Stomach (tissue), 4 donors: ENCODE data around the gene WNK2.

Source experiments
- POLR2A ChIP-seq, 4 donors: fragments of 450-650 bp; IDR thresholded peaks; one replicate each; pipeline ENCODE4 v1.6.1; 2016; ENCODE audit warnings: antibody characterized with exemption in 4 of 4, control low read depth in 2 of 4, mild to moderate bottlenecking in 1 of 4, moderate library complexity in 1 of 4
- TF ChIP-seq, protein P1 (sequence below), 7 experiments: fragments of 450-650 bp in 4 of 7; fragments of 200-600 bp in 3 of 7; sonication (generic) in 3 of 7; IDR thresholded peaks; one replicate each; pipeline ENCODE4 v1.5.1; 2016 to 2019; ENCODE audit warnings: antibody characterized with exemption in 7 of 7, control low read depth in 2 of 7, mild to moderate bottlenecking in 1 of 7

DNA sequence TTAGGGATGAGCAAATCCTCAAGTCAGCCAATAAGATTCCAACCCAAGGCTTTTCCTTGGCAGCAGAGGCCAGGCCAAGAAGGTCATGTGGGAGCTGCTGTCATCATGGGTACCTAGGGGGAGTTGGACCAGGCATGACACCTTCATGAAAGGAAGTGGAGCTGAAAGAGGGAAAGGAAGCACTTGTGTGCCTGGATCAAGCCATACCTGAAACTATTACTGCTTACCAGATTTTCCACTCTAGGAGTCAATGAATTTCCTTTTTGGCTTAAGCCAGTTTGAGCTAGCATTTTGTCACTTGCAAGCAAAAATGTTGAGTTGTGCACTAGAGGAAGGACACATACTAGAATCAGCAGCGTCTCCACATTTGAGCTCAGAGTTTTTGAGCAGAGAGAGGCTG, 14.5 kb upstream of the WNK2 start:
- TF ChIP-seq POLR2A (IDR thresholded peaks at IDR 0.05) = no peak
- TF ChIP-seq, protein P1, sequence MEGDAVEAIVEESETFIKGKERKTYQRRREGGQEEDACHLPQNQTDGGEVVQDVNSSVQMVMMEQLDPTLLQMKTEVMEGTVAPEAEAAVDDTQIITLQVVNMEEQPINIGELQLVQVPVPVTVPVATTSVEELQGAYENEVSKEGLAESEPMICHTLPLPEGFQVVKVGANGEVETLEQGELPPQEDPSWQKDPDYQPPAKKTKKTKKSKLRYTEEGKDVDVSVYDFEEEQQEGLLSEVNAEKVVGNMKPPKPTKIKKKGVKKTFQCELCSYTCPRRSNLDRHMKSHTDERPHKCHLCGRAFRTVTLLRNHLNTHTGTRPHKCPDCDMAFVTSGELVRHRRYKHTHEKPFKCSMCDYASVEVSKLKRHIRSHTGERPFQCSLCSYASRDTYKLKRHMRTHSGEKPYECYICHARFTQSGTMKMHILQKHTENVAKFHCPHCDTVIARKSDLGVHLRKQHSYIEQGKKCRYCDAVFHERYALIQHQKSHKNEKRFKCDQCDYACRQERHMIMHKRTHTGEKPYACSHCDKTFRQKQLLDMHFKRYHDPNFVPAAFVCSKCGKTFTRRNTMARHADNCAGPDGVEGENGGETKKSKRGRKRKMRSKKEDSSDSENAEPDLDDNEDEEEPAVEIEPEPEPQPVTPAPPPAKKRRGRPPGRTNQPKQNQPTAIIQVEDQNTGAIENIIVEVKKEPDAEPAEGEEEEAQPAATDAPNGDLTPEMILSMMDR (IDR thresholded peaks at IDR 0.05) = no peak
